ENCODE data around the gene RAB18. TPM values are rescaled to one million over a fixed set of nuclear protein-coding genes. Genes with fewer than 3 reads are reported as not detected.

Gene RAB18
- total RNA-seq (2022; extraction: Qiagen RNA extraction; ENCODE audit: low read depth), result 60.0 to 97.6 TPM (median 84.9 TPM) in 5 replicates

DNA sequence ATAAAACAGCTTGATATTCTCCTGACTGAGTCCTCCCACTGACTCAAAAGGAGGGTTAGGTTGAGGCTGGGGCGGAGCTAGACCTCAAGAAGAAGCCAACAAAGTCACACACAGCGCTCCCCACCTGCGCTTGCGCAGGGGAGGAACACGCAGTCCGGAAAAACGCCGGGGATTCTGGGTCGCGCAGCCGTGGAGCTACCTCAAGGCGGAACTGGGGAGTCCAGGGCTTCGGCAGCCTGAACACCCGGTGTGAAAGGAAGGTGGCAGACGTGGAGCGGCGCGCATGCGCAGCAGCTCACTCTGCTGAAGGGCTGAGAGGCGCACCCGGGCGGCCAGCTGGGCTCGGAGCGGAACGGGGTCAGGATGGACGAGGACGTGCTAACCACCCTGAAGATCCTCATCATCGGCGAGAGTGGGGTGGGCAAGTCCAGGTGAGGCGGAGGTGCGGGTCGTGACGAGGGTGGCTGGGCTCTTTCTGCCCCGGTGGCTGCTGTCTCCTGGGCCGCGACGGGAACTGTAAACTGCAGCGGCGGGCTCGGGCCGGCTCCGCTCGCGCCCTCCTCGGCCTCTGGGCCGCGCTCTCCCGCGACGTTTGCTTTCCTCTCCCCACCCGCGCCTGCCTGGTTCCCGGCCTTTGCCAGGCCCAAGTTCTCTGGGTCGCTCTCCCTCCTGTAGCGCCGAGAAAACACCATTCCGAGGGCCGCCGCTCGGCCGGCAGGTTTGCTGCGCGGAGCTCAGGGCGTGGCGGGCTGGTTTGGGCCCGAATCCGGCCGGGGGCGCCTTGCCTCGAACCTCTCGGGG, at the start of gene RAB18:
RAB18 (plus strand) TSS at position 298 of the 801 bp plus-strand sequence; CDS start at position 364, 66 bp downstream.

Other genes starting within 250 kb of the RAB18 start
- not detected in 5 replicates for gene MKX, start 241.5 kb downstream of the RAB18 start, total RNA-seq (2022; extraction: Qiagen RNA extraction; ENCODE audit: low read depth)

Measured in A549 treated with RU486 at 1 μM for 4 hours (cell line).